Mononuclear cell (primary cell): ENCODE measurements around the gene UFD1. TPM values are rescaled to one million over a fixed set of nuclear protein-coding genes. Genes with fewer than 3 reads are reported as not detected.

ENCODE experiments used
- H3K27me3 ChIP-seq: 2 replicates; pipeline ENCODE4 v1.6.0; 2011; ENCODE audit warnings: low read length, control low read depth; ENCODE audit not compliant: insufficient read depth
- H3K4me1 ChIP-seq: 2 replicates; pipeline ENCODE4 v1.5.1; 2011; ENCODE audit warnings: mild to moderate bottlenecking, low read length, control low read depth; ENCODE audit not compliant: insufficient read depth
- H3K4me3 ChIP-seq: 2 replicates; pipeline ENCODE4 v1.5.1; 2011; ENCODE audit warnings: mild to moderate bottlenecking, low read length, moderate library complexity
- H3K9me3 ChIP-seq: 2 replicates; pipeline ENCODE4 v1.5.1; 2011; ENCODE audit warnings: low read depth, mild to moderate bottlenecking, control low read depth, low read length
- total RNA-seq: library from RNA; depleted of rRNA; stranded (reverse); fragments of >200 nt; gene quantifications from one replicate; pipeline ENCODE4 v1.2.3, GENCODE V29; 2012

UFD1 gene
- total RNA-seq, 1 donor, result 64.6 TPM

DNA sequence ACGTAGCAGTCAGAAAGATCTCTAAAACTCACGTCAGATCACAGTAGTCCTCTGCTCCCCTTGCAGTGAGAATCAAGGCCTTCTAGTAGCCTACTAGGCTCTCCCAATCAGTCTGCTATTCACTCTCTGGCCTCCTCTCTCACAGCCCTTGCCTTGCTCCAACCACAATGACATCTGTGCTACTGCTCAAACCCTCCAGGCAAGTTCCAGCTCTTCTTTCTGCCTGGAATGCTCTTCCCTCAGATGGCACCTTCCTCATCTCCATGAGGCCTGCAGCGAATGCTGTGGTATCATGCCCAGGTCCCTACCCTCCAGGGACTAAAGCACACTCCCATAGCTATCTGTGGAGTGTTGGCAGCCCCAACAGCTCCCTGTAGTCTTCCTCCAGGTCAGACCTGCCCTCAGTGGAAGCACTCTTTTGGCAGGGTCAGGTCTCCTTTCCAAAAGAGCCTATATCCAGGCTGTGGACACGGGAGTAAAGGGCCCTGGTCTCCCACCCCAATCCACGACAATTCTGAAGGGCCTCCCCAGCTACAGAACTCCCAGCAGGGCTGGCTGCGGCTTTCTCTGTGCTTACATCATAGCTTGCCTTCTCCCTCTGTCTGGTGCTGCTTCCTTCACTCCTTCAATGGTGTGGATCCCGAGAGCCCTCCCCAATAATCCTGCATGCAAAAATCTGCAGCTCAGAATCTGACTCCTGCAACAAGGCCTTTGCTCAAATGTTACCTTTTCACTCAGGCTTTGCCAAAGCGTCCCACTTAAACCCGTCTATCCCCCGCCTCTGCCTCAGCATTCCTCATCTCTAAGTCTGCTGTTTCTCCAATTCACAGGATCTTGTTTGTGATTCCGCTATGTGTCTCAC is 56.3 kb downstream of the UFD1 start:
- Histone ChIP-seq H3K27me3 (no peaks in the 10 kb centered on the region), H3K4me3 (no peak overlapping the region), H3K4me1 (peaks cover 78% of the 10 kb centered on the region), H3K9me3 (no peaks in the 10 kb centered on the region)

DNA sequence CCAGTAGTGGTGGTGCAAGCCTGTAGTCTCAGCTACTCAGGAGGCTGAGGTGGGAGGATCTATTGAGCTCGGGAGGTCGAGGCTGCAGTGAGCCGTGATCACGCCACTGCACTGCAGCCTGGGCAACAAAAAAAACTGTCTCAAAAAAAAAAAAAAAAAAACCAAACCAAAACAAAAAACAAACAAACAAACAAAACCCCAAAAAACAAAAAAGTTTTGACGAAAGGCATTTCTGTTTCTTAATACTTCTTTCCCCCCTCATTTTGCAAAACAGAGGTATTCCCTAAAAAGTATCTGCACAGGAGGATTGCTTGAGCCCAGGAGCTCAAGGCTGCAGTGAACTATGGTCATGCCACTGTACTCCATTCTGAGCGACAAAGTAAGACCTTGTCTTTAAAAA is 58.7 kb downstream of the UFD1 start:
- Histone ChIP-seq H3K27me3 (no peaks in the 10 kb centered on the region), H3K9me3 (no peaks in the 10 kb centered on the region), H3K4me3 (no peak overlapping the region), H3K4me1 (peaks cover 59% of the 10 kb centered on the region)

DNA sequence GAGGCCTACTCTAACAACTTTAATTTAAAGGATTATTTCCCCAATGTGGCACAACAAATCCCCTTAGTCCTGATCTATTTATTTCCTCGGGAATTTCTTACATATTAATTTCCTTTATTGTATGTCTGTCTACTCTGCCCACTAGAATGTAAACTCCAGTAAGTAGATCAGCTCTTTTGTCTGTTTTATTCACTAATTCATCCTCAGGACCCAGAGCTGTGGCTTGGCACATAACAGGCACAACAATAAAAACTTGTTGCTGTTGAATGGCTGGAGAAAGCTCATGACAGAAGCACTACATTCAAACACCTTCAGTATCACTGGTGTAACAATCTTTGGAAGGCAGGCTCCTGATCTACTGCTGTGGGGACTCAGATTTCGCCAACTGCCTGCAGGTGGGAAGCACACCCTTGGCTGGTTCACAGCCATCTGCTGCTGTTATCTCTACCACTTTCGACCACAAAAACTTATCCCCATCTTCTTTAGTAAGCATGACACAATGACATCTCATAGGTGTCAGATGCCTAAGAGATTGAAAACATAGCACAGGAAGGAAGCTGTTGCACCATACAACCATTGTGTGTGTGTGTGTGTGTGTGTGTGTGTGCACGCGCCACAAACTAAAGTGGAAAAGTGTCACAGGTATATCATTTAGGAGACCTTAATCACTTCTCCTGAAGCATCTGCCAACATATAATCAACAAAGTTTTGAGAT is 59.4 kb downstream of the UFD1 start:
- no peaks in the 10 kb centered on the region for H3K9me3 ChIP-seq
- peaks cover 53% of the 10 kb centered on the region for H3K4me1 ChIP-seq
- no peak overlapping the region for H3K4me3 ChIP-seq
- no peaks in the 10 kb centered on the region for H3K27me3 ChIP-seq

- no peaks in the 10 kb centered on the region for H3K27me3 ChIP-seq
- peaks cover 48% of the 10 kb centered on the region for H3K4me1 ChIP-seq
- no peaks in the 10 kb centered on the region for H3K9me3 ChIP-seq
- H3K4me3 ChIP-seq, result no peak overlapping the region
Measured at GRCh38 chr22:19419086-19419463, 59.9 kb downstream of the UFD1 start.

DNA sequence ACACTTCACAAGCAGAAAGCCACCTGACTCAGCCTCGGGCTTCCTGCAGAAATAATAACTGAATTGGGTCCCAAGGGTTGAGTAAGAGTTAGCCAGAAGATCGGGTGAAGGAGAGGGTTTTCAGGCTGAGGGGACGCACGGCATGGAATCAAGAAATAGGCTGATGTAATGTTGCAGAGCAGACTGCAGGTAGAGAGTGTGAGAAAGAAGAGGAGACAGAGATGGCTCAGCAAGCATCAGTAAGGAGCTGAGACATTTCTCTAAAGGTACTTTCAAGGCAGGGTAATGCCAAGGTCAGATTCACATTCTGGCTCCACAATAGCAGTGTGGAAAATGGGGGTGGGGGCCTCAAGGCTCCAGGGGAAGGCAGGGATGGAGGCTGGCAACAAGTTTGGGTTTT is 66.1 kb downstream of the UFD1 start:
- H3K9me3 ChIP-seq, result no peaks in the 10 kb centered on the region
- no peak overlapping the region for H3K4me3 ChIP-seq
- no peaks in the 10 kb centered on the region for H3K4me1 ChIP-seq
- H3K27me3 ChIP-seq, result no peaks in the 10 kb centered on the region

- Histone ChIP-seq H3K9me3 (no peaks in the 10 kb centered on the region), H3K4me1 (no peaks in the 10 kb centered on the region), H3K4me3 (no peak overlapping the region), H3K27me3 (no peaks in the 10 kb centered on the region)
Measured at GRCh38 chr22:19412478-19412877, 66.5 kb downstream of the UFD1 start.

GRCh38 chr22:19411690-19412045 is 67.3 kb downstream of the UFD1 start:
- Histone ChIP-seq H3K4me3 (no peak overlapping the region), H3K9me3 (no peaks in the 10 kb centered on the region), H3K4me1 (no peaks in the 10 kb centered on the region), H3K27me3 (no peaks in the 10 kb centered on the region)

- no peaks in the 10 kb centered on the region for H3K9me3 ChIP-seq
Measured at GRCh38 chr22:19410941-19411689, 67.9 kb downstream of the UFD1 start.

DNA sequence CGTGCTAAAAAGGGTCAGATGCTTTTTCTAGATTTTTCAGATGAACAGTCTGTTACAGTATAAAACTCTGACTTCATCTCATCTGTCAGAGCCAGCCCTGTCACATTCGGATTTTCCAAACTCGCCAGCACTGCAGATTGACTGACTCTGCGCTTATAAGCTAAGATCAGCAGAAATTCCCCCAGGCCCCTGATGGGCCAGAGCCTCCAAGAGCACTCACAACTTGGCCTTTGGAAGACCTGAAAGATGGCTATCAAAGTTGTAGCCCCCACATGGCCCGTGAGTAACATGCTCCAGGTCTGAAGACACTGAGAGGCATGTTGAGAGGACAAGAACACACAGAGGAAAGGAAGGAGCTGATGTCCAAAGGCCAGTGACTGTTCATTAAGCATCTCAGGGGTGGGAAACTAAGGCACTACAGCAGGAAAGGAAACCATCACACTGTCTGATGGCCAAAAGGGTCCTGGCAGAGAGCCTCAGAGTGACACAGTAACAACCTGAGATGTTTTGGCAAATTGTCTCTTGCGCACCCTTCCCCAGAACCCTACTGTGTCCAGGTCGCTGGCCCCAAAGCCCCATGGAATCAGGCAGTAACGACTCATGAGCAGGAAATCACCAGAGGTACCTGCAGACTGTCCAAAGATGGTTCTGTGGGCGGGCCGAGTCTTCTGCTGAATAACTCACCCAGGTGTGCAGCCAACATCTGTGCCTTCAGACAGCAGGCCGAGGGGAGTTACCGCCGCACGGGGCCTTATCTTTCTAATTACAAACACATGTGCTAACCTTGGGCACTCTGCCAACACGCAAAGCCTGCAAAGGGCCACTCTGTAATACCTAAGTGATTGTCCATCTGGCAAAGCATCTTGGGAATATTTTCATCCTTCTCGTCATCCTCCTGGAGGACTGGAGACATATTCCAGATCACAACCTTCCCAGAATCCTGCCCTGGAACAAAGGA is 71.1 kb downstream of the UFD1 start:
- Histone ChIP-seq H3K4me3 (no peak overlapping the region), H3K9me3 (no peaks in the 10 kb centered on the region), H3K4me1 (no peaks in the 10 kb centered on the region), H3K27me3 (no peaks in the 10 kb centered on the region)

More at GRCh38 chr22:19410941-19411689, 67.9 kb downstream of the UFD1 start:
- Histone ChIP-seq H3K4me3 (no peak overlapping the region), H3K4me1 (no peaks in the 10 kb centered on the region), H3K27me3 (no peaks in the 10 kb centered on the region)

DNA sequence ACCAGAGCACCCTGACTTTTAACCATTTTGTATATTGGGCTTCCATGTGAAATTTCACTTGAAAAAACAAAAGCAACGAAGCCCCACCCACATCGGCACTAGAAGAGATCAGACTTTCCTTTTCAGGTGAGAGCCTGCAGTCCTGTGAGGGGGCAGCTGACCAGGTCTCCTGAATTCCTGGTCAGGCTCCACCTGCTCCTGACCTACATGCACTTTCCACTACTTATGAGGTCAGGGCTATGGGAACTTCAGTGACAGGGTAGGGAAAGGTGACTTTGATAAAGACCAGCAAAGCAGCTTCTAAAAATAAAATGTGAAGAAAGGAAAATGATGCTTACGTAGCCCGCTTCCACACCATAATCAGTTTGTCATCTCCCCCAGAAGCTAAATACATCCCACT is 72.1 kb downstream of the UFD1 start:
- no peaks in the 10 kb centered on the region for H3K27me3 ChIP-seq
- no peaks in the 10 kb centered on the region for H3K9me3 ChIP-seq
- H3K4me1 ChIP-seq, result no peaks in the 10 kb centered on the region
- no peak overlapping the region for H3K4me3 ChIP-seq

- Histone ChIP-seq H3K4me3 (no peak overlapping the region), H3K9me3 (no peaks in the 10 kb centered on the region), H3K27me3 (no peaks in the 10 kb centered on the region), H3K4me1 (no peaks in the 10 kb centered on the region)
Measured at GRCh38 chr22:19406281-19406811, 72.6 kb downstream of the UFD1 start.

DNA sequence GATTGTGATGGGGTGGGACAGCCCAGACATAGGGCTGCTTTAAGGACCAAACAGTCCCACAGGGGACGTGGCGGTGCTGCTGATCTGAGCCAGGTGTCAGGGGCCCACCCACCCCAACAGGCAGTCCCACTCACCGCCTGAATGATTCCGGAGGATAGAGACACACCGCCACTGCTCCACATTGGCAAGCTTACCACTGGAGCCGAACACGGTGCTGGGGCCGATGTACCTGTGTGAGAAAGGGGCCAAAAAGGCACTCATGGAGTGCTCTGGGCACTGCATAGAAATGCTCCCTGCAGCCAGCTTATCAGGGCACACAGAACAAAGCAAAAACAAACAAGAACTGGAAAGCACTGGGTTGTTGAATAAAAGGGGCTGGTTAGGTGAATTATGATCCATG is 73.3 kb downstream of the UFD1 start:
- no peaks in the 10 kb centered on the region for H3K27me3 ChIP-seq

GRCh38 chr22:19405133-19405532 is 73.9 kb downstream of the UFD1 start:
- Histone ChIP-seq H3K27me3 (no peaks in the 10 kb centered on the region), H3K4me3 (no peak overlapping the region), H3K9me3 (no peaks in the 10 kb centered on the region), H3K4me1 (no peaks in the 10 kb centered on the region)

More for the DNA sequence above, 73.3 kb downstream of the UFD1 start:
- H3K4me3 ChIP-seq, result no peak overlapping the region
- no peaks in the 10 kb centered on the region for H3K4me1 ChIP-seq
- H3K9me3 ChIP-seq, result no peaks in the 10 kb centered on the region

DNA sequence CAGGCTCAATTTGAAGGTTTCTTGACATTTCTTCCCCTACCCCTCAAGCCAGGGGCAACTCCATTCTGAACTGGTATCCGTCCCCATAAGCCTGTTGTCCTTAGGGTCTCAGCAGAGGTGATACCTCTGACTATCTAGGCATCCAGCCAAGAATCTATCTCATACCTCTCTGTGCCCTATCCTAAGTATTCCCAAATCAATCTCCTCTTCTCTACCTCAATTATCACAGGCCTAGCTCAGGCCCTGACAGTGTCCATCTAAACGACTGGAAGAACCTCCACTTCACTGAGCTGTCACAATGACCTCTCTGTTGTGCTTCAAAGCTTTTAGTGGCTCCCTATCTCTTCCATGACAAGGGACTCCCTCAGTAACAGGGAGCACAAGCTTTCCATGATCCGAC is 74.3 kb downstream of the UFD1 start:
- Histone ChIP-seq H3K4me3 (no peak overlapping the region), H3K9me3 (no peaks in the 10 kb centered on the region), H3K4me1 (no peaks in the 10 kb centered on the region), H3K27me3 (no peaks in the 10 kb centered on the region)
